WTC11 (cell line): Measurements from ENCODE around the gene WDR38. TPM values are rescaled to one million over a fixed set of nuclear protein-coding genes. Genes with fewer than 3 reads are reported as not detected.
A peak's percentile ranks its signal among the peaks of the same experiment; 100 is the strongest.

Experiments used
- ATAC-seq: fragments of 200-7000 bp; cut with Tn5 transposase; 2 replicates; pipeline ENCODE4 v1.10.0; 2021; ENCODE audit warnings: mild to moderate bottlenecking, moderate library complexity
- CTCF ChIA-PET: fragments of 300-600 bp; sonication (Branson Sonifier 250); formaldehyde crosslinking; loops from one replicate; lab custom pipeline; 2021; ENCODE audit warnings: antibody characterized with exemption; lab: Charles Lee
- POLR2A ChIA-PET: fragments of 350-600 bp; sonication (Branson Sonifier 250); formaldehyde crosslinking; loops from one replicate; lab custom pipeline; 2021; ENCODE audit warnings: antibody characterized with exemption; lab: Charles Lee
- DNase-seq: peaks from one replicate; pipeline ENCODE4 v3.0.0; 2021; ENCODE audit warnings: low spot score
- H3K27ac Mint-ChIP-seq: 2 replicates; pipeline ENCODE4 v1.8.0; 2021; ENCODE audit warnings: mixed read lengths
- H3K27me3 Mint-ChIP-seq: 2 replicates; pipeline ENCODE4 v1.8.0; 2021; ENCODE audit warnings: low read depth, mild to moderate bottlenecking, moderate library complexity, mixed read lengths
- H3K36me3 Mint-ChIP-seq: 2 replicates; pipeline ENCODE4 v1.8.0; 2021; ENCODE audit warnings: mixed read lengths
- H3K4me1 Mint-ChIP-seq: 2 replicates; pipeline ENCODE4 v1.8.0; 2022; ENCODE audit warnings: mixed read lengths
- H3K4me3 Mint-ChIP-seq: 2 replicates; pipeline ENCODE4 v1.8.0; 2021; ENCODE audit warnings: mild to moderate bottlenecking, moderate library complexity, mixed read lengths
- H3K9me3 Mint-ChIP-seq: 2 replicates; pipeline ENCODE4 v1.8.0; 2021; ENCODE audit warnings: mixed read lengths
- CREM ChIP-seq: sonication (generic); formaldehyde crosslinking; IDR thresholded peaks from 2 replicates; pipeline ENCODE4 v1.8.1; 2022; ENCODE audit warnings: mild to moderate bottlenecking, missing genetic modification reagents, moderate library complexity
- ELF4 ChIP-seq: sonication (generic); formaldehyde crosslinking; IDR thresholded peaks from 2 replicates; pipeline ENCODE4 v1.8.1; 2022; ENCODE audit warnings: low read depth, mild to moderate bottlenecking, moderate library complexity, missing genetic modification reagents
- FOXK1 ChIP-seq: sonication (generic); formaldehyde crosslinking; IDR thresholded peaks from 2 replicates; pipeline ENCODE4 v1.8.0; 2022; ENCODE audit warnings: mild to moderate bottlenecking, moderate library complexity, missing genetic modification reagents
- HMGA2 ChIP-seq: fragments of 250-450 bp; sonication (Bioruptor Pico); IDR thresholded peaks from 2 replicates; pipeline ENCODE4 v1.4.0; 2021; ENCODE audit warnings: mild to moderate bottlenecking, moderate library complexity
- JUN ChIP-seq: sonication (generic); formaldehyde crosslinking; IDR thresholded peaks from 2 replicates; pipeline ENCODE4 v1.8.0; 2023; ENCODE audit warnings: mild to moderate bottlenecking, missing genetic modification reagents
- MYBL2 ChIP-seq: sonication (generic); formaldehyde crosslinking; IDR thresholded peaks from 2 replicates; pipeline ENCODE4 v1.8.1; 2023; ENCODE audit warnings: mild to moderate bottlenecking, moderate library complexity, missing genetic modification reagents
- RORB ChIP-seq: fragments of 250-450 bp; sonication (Bioruptor Pico); IDR thresholded peaks from 2 replicates; pipeline ENCODE4 v1.9.0; 2021; ENCODE audit warnings: mild to moderate bottlenecking
- TEAD1 ChIP-seq: sonication (generic); formaldehyde crosslinking; IDR thresholded peaks from 2 replicates; pipeline ENCODE4 v1.8.0; 2022; ENCODE audit warnings: mild to moderate bottlenecking, missing genetic modification reagents
- ZNF219 ChIP-seq: sonication (generic); formaldehyde crosslinking; IDR thresholded peaks from 2 replicates; pipeline ENCODE4 v1.8.0; 2023; ENCODE audit warnings: missing genetic modification reagents, mild to moderate bottlenecking, borderline replicate concordance
- ZNF423 ChIP-seq: fragments of 250-450 bp; sonication (Bioruptor Pico); IDR thresholded peaks from 2 replicates; pipeline ENCODE4 v2.1.2; 2022; ENCODE audit warnings: mild to moderate bottlenecking, moderate library complexity
- total RNA-seq: library from RNA; stranded (reverse); gene quantifications from 3 replicates; pipeline ENCODE4 v1.2.3, GENCODE V29; 2021
- TF ChIP-seq, protein P1 (sequence below): sonication (generic); formaldehyde crosslinking; IDR thresholded peaks from 2 replicates; pipeline ENCODE4 v1.8.0; 2023; ENCODE audit warnings: missing genetic modification reagents
- TF ChIP-seq, protein P2 (sequence below): fragments of 250-450 bp; sonication (Bioruptor Pico); conservative IDR thresholded peaks from 2 replicates; pipeline ENCODE4 v1.9.0; 2021; ENCODE audit warnings: mild to moderate bottlenecking
- TF ChIP-seq, protein P3 (sequence below): sonication (generic); formaldehyde crosslinking; IDR thresholded peaks from 2 replicates; pipeline ENCODE4 v1.8.1; 2023; ENCODE audit warnings: mild to moderate bottlenecking, missing genetic modification reagents, moderate library complexity
- TF ChIP-seq, protein P4 (sequence below): fragments of 250-450 bp; sonication (Bioruptor Pico); IDR thresholded peaks from 2 replicates; pipeline ENCODE4 v1.9.0; 2021; ENCODE audit warnings: mild to moderate bottlenecking
- TF ChIP-seq, protein P5 (sequence below): sonication (generic); formaldehyde crosslinking; IDR thresholded peaks from 2 replicates; pipeline ENCODE4 v1.8.0; 2022; ENCODE audit warnings: mild to moderate bottlenecking, missing genetic modification reagents
- TF ChIP-seq, protein P6 (sequence below): sonication (generic); formaldehyde crosslinking; IDR thresholded peaks from 2 replicates; pipeline ENCODE4 v1.8.0; 2023; ENCODE audit warnings: missing genetic modification reagents, mild to moderate bottlenecking, borderline replicate concordance

Gene WDR38
- total RNA-seq, 1 experiment from 2014 or later, result not detected

DNA sequence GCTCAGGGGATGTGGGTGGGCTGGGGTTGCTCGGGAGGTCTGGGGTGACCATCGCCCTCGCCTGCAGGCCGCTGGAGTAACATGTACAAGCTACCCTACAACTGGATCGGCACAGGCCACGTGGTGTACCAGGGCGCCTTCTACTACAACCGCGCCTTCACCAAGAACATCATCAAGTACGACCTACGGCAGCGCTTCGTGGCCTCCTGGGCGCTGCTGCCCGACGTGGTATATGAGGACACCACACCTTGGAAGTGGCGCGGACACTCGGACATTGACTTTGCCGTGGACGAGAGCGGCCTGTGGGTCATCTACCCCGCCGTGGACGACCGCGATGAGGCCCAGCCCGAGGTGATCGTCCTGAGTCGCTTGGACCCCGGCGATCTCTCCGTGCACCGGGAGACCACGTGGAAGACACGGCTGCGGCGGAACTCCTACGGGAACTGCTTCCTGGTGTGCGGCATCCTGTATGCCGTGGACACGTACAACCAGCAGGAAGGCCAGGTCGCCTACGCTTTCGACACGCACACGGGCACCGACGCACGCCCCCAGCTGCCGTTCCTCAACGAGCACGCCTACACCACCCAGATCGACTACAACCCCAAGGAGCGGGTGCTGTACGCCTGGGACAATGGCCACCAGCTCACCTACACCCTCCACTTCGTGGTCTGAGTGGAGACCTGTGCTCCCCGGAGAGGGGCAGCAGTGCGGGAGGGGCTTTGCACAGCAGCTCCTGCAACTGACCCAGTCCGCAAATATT is 43.3 kb upstream of the WDR38 start:
- peak overlapping the region; percentile 92; the same call in 1 of the 2 replicates for H3K27ac Mint-ChIP-seq
- no peak for ATAC-seq

More for the DNA sequence above, 43.3 kb upstream of the WDR38 start:
- Mint-ChIP-seq H3K4me1 (peaks cover 36% of the 10 kb centered on the region), H3K36me3 (no peaks in the 10 kb centered on the region), H3K27me3 (no peaks in the 10 kb centered on the region), H3K4me3 (no peak overlapping the region), H3K9me3 (no peaks in the 10 kb centered on the region)
- TF ChIP-seq, protein P1, sequence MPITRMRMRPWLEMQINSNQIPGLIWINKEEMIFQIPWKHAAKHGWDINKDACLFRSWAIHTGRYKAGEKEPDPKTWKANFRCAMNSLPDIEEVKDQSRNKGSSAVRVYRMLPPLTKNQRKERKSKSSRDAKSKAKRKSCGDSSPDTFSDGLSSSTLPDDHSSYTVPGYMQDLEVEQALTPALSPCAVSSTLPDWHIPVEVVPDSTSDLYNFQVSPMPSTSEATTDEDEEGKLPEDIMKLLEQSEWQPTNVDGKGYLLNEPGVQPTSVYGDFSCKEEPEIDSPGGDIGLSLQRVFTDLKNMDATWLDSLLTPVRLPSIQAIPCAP (CRISPR knock-in tag), result no peak
- TF ChIP-seq RORB (no peak), HMGA2 (CRISPR knock-in tag) (no peak), FOXK1 (no peak), ZNF219 (no peak), ELF4 (CRISPR knock-in tag) (no peak), ZNF423 (CRISPR knock-in tag) (no peak), CREM (no peak), JUN (no peak), MYBL2 (CRISPR knock-in tag) (no peak), TEAD1 (CRISPR knock-in tag) (no peak)
- TF ChIP-seq, protein P2, sequence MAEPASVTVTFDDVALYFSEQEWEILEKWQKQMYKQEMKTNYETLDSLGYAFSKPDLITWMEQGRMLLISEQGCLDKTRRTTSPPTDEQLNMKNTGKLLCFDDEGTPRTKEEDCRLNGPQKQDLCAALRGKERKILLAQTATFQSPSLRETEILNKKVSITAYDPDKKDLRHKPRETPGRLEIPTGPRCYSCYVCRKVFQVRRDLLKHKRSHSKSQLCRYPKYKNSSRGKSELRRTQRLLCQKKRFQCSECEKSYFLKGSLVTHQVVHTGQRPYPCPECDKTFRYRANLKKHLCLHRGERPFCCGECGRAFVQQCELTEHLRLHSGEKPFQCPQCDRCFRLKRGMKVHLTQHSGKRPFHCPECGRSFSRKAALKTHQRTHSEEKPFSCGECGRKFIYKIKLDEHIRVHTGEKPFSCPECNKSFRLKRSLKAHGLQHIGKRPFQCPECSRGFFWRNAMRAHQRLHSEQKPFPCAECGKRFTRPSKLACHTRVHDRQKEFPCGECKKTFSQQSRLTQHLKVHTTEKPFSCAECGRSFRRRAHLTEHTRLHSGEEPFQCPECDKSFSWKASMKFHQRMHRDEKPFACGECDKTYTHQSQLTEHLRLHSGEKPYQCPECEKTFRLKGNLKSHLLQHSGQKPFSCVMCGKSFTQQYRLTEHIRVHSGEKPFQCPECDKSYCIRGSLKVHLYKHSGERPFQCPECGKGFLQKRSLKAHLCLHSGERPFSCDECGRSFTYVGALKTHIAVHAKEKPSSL (CRISPR knock-in tag), result no peak
- TF ChIP-seq, protein P3, sequence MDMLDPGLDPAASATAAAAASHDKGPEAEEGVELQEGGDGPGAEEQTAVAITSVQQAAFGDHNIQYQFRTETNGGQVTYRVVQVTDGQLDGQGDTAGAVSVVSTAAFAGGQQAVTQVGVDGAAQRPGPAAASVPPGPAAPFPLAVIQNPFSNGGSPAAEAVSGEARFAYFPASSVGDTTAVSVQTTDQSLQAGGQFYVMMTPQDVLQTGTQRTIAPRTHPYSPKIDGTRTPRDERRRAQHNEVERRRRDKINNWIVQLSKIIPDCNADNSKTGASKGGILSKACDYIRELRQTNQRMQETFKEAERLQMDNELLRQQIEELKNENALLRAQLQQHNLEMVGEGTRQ (CRISPR knock-in tag), result no peak
- TF ChIP-seq, protein P4, sequence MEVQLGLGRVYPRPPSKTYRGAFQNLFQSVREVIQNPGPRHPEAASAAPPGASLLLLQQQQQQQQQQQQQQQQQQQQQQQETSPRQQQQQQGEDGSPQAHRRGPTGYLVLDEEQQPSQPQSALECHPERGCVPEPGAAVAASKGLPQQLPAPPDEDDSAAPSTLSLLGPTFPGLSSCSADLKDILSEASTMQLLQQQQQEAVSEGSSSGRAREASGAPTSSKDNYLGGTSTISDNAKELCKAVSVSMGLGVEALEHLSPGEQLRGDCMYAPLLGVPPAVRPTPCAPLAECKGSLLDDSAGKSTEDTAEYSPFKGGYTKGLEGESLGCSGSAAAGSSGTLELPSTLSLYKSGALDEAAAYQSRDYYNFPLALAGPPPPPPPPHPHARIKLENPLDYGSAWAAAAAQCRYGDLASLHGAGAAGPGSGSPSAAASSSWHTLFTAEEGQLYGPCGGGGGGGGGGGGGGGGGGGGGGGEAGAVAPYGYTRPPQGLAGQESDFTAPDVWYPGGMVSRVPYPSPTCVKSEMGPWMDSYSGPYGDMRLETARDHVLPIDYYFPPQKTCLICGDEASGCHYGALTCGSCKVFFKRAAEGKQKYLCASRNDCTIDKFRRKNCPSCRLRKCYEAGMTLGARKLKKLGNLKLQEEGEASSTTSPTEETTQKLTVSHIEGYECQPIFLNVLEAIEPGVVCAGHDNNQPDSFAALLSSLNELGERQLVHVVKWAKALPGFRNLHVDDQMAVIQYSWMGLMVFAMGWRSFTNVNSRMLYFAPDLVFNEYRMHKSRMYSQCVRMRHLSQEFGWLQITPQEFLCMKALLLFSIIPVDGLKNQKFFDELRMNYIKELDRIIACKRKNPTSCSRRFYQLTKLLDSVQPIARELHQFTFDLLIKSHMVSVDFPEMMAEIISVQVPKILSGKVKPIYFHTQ (CRISPR knock-in tag), result no peak
- TF ChIP-seq, protein P5, sequence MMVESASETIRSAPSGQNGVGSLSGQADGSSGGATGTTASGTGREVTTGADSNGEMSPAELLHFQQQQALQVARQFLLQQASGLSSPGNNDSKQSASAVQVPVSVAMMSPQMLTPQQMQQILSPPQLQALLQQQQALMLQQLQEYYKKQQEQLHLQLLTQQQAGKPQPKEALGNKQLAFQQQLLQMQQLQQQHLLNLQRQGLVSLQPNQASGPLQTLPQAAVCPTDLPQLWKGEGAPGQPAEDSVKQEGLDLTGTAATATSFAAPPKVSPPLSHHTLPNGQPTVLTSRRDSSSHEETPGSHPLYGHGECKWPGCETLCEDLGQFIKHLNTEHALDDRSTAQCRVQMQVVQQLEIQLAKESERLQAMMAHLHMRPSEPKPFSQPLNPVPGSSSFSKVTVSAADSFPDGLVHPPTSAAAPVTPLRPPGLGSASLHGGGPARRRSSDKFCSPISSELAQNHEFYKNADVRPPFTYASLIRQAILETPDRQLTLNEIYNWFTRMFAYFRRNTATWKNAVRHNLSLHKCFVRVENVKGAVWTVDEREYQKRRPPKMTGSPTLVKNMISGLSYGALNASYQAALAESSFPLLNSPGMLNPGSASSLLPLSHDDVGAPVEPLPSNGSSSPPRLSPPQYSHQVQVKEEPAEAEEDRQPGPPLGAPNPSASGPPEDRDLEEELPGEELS (CRISPR knock-in tag), result no peak
- TF ChIP-seq, protein P6, sequence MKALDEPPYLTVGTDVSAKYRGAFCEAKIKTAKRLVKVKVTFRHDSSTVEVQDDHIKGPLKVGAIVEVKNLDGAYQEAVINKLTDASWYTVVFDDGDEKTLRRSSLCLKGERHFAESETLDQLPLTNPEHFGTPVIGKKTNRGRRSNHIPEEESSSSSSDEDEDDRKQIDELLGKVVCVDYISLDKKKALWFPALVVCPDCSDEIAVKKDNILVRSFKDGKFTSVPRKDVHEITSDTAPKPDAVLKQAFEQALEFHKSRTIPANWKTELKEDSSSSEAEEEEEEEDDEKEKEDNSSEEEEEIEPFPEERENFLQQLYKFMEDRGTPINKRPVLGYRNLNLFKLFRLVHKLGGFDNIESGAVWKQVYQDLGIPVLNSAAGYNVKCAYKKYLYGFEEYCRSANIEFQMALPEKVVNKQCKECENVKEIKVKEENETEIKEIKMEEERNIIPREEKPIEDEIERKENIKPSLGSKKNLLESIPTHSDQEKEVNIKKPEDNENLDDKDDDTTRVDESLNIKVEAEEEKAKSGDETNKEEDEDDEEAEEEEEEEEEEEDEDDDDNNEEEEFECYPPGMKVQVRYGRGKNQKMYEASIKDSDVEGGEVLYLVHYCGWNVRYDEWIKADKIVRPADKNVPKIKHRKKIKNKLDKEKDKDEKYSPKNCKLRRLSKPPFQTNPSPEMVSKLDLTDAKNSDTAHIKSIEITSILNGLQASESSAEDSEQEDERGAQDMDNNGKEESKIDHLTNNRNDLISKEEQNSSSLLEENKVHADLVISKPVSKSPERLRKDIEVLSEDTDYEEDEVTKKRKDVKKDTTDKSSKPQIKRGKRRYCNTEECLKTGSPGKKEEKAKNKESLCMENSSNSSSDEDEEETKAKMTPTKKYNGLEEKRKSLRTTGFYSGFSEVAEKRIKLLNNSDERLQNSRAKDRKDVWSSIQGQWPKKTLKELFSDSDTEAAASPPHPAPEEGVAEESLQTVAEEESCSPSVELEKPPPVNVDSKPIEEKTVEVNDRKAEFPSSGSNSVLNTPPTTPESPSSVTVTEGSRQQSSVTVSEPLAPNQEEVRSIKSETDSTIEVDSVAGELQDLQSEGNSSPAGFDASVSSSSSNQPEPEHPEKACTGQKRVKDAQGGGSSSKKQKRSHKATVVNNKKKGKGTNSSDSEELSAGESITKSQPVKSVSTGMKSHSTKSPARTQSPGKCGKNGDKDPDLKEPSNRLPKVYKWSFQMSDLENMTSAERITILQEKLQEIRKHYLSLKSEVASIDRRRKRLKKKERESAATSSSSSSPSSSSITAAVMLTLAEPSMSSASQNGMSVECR, result no peak
- DNase-seq, result no peak
- ChIA-PET CTCF (interaction anchor here (0.6 to 10.1 kb wide), 10 partner anchors 10 to 46 kb away, joined by 3 to 147 read pairs (median 6); partner anchors contain the start of genes NR6A1, OLFML2A and WDR38), POLR2A (interaction anchor here (0.5 to 1.3 kb wide), 5 partner anchors 29 to 976 kb away, joined by 3 to 4 read pairs (median 3); no protein-coding TSS in a partner anchor)
